ENCODE measurements around the gene ATG10. TPM values are rescaled to one million over a fixed set of nuclear protein-coding genes. Genes with fewer than 3 reads are reported as not detected.

The ATG10 gene
- total and polyA plus RNA-seq, 2 of the 13 experiments (the other 11 are each of a cell fraction or from before 2014, with no cell fraction given): 2.0 to 5.7 TPM

GRCh38 chr5:82095536-82095935 is 123.7 kb downstream of the ATG10 start:
- FAIRE-seq: no peak
- Histone ChIP-seq H3K9me3 (ENCODE audit: low read length) (peaks cover 18% of the 10 kb centered on the region; the same call in 1 of the 2 replicates), H4K20me1 (ENCODE audit: insufficient read depth, low read length) (no peaks in the 10 kb centered on the region), H3K9ac (ENCODE audit: insufficient read depth, low read depth, low read length) (no peak overlapping the region), H3K27ac (ENCODE audit: extremely low read length, insufficient read depth, low read length) (no peak overlapping the region), H3K36me3 (replicated peaks in 1 of 2; ENCODE audit: control insufficient read depth in 1 of 2, insufficient read depth in 2 of 2, low read length in 2 of 2) (no peaks in the 10 kb centered on the region), H3K4me3 (replicated peaks in 1 of 3; ENCODE audit: insufficient read depth in 1 of 3, low read depth in 2 of 3, low read length in 3 of 3) (no peak overlapping the region), H3K4me2 (ENCODE audit: low read depth, low read length) (no peak overlapping the region), H3K27me3 (ENCODE audit: control insufficient read depth in 1 of 2, insufficient read depth in 2 of 2, low read length in 2 of 2) (no peaks in the 10 kb centered on the region), H3K4me1 (ENCODE audit: insufficient read depth, low read length) (no peaks in the 10 kb centered on the region), H3K79me2 (ENCODE audit: insufficient read depth, low read length) (no peaks in the 10 kb centered on the region), H2AFZ (ENCODE audit: low read length) (no peak overlapping the region)
- no TSS peak for BruUV-seq (replicated peaks)
- WGBS (ENCODE audit: low lambda C conversion rate): 79% methylated on average over 2 of the region's 2 CpGs
- in situ Hi-C loops (cut with HindIII; ENCODE audit: extremely low pct_ligation_motif_present, low pct_unique_long_range_greater_than_20kb) (no loop called here), intact Hi-C loops (cut with micrococcal nuclease; ENCODE audit: unreplicated experiment) (no loop called here)
- CTCF ChIA-PET (ENCODE audit: low intra/inter-chr PET ratio, low total read pairs): no interaction called here
- ATAC-seq: no peak
- no peak for TF ChIP-seq ZBTB44 (CRISPR knock-in tag; IDR thresholded peaks at IDR 0.05)
- TF ChIP-seq PITX1 (CRISPR knock-in tag; IDR thresholded peaks at IDR 0.05): no peak
- no peak for TF ChIP-seq FOXA1 (IDR thresholded peaks at IDR 0.05)
- TF ChIP-seq FOXA1 (CRISPR knock-in tag; IDR thresholded peaks at IDR 0.05): no peak
- TF ChIP-seq GFI1 (CRISPR knock-in tag; IDR thresholded peaks at IDR 0.05; ENCODE audit: borderline replicate concordance): no peak
- TF ChIP-seq KDM5A (IDR thresholded peaks at IDR 0.05; ENCODE audit: borderline replicate concordance, low read length): no peak
- no peak for TF ChIP-seq ZGPAT (CRISPR knock-in tag; IDR thresholded peaks at IDR 0.05)
- TF ChIP-seq HINFP (CRISPR knock-in tag; IDR thresholded peaks at IDR 0.05; ENCODE audit: low read depth): no peak
- TF ChIP-seq ZNF431 (CRISPR knock-in tag; IDR thresholded peaks at IDR 0.05; ENCODE audit: borderline replicate concordance, low read depth): no peak
- no peak for TF ChIP-seq ZNF800 (CRISPR knock-in tag; IDR thresholded peaks at IDR 0.05)
- TF ChIP-seq ONECUT2 (CRISPR knock-in tag; IDR thresholded peaks at IDR 0.05): no peak
- POLR2A ChIA-PET: no interaction called here
- DNase-seq (ENCODE audit: low spot score): no peak
